IMR-90 (cell line): ENCODE data around the gene PDE5A.

Source experiments
- CEBPB ChIP-seq: IDR thresholded peaks from 2 replicates; pipeline ENCODE4 v1.6.1; 2012; ENCODE audit warnings: low read depth, low read length, improper control_type of control experiment
- MAZ ChIP-seq: IDR thresholded peaks from 2 replicates; pipeline ENCODE4 v1.6.1; 2012; ENCODE audit warnings: low read depth, mild to moderate bottlenecking, low read length, improper control_type of control experiment, moderate library complexity, borderline replicate concordance
- MXI1 ChIP-seq: IDR thresholded peaks from 2 replicates; pipeline ENCODE4 v1.6.1; 2012; ENCODE audit warnings: low read depth, mild to moderate bottlenecking, low read length, moderate library complexity, borderline replicate concordance
- POLR2A ChIP-seq: IDR thresholded peaks from 2 replicates; pipeline ENCODE4 v1.6.1; 2012; ENCODE audit warnings: mild to moderate bottlenecking, low read depth, low read length
- RCOR1 ChIP-seq: IDR thresholded peaks from 2 replicates; pipeline ENCODE4 v1.6.1; 2012; ENCODE audit warnings: mild to moderate bottlenecking, low read length, improper control_type of control experiment; ENCODE audit not compliant: insufficient replicate concordance
- RFX5 ChIP-seq: IDR thresholded peaks from 2 replicates; pipeline ENCODE4 v1.8.0; 2012; ENCODE audit warnings: low read depth, mild to moderate bottlenecking, low read length, moderate library complexity
- SMC3 ChIP-seq: fragments of 150-350 bp; IDR thresholded peaks from 2 replicates; pipeline ENCODE4 v1.6.1; 2016; ENCODE audit warnings: low read depth, mild to moderate bottlenecking, antibody characterized with exemption, low read length, moderate library complexity
- TF ChIP-seq, protein P1 (sequence below): conservative IDR thresholded peaks from 2 replicates; pipeline ENCODE4 v1.5.1; 2012; ENCODE audit warnings: mild to moderate bottlenecking, low read depth, low read length, improper control_type of control experiment
- TF ChIP-seq, protein P2 (sequence below): fragments of 150-350 bp; IDR thresholded peaks from 2 replicates; pipeline ENCODE4 v1.6.1; 2017; ENCODE audit warnings: mild to moderate bottlenecking, antibody characterized with exemption, low read length, low read depth

DNA sequence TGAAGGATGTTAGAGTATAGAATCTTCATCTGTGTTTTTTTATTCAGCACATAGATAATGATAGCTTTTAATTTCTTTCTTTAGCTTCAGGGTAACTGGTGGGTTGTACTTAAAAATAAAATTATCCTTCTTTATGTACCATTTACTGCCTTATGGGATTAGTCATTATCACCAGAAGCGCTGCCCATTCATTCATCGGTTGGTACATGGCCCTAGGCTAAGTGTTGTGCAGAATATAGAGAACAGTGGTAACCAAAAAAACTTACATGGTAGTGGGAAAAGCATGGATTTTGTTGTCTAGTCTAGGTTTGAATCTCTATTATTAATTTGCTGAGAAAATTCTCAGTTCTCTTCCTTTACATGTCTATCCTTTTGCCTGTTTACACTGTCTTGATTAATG, 43.5 kb upstream of the PDE5A start:
- TF ChIP-seq MAZ (no peak), POLR2A (no peak), RCOR1 (no peak), MXI1 (no peak), CEBPB (no peak), SMC3 (no peak), RFX5 (no peak)
- TF ChIP-seq, protein P1, sequence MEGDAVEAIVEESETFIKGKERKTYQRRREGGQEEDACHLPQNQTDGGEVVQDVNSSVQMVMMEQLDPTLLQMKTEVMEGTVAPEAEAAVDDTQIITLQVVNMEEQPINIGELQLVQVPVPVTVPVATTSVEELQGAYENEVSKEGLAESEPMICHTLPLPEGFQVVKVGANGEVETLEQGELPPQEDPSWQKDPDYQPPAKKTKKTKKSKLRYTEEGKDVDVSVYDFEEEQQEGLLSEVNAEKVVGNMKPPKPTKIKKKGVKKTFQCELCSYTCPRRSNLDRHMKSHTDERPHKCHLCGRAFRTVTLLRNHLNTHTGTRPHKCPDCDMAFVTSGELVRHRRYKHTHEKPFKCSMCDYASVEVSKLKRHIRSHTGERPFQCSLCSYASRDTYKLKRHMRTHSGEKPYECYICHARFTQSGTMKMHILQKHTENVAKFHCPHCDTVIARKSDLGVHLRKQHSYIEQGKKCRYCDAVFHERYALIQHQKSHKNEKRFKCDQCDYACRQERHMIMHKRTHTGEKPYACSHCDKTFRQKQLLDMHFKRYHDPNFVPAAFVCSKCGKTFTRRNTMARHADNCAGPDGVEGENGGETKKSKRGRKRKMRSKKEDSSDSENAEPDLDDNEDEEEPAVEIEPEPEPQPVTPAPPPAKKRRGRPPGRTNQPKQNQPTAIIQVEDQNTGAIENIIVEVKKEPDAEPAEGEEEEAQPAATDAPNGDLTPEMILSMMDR, result no peak
- TF ChIP-seq, protein P2, sequence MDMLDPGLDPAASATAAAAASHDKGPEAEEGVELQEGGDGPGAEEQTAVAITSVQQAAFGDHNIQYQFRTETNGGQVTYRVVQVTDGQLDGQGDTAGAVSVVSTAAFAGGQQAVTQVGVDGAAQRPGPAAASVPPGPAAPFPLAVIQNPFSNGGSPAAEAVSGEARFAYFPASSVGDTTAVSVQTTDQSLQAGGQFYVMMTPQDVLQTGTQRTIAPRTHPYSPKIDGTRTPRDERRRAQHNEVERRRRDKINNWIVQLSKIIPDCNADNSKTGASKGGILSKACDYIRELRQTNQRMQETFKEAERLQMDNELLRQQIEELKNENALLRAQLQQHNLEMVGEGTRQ, result no peak
